ENCODE data around the gene PHLDB1. TPM values are rescaled to one million over a fixed set of nuclear protein-coding genes. Genes with fewer than 3 reads are reported as not detected.

Gene PHLDB1
- total RNA-seq, 1 donor from 2014 or later, result 35.7 TPM

DNA sequence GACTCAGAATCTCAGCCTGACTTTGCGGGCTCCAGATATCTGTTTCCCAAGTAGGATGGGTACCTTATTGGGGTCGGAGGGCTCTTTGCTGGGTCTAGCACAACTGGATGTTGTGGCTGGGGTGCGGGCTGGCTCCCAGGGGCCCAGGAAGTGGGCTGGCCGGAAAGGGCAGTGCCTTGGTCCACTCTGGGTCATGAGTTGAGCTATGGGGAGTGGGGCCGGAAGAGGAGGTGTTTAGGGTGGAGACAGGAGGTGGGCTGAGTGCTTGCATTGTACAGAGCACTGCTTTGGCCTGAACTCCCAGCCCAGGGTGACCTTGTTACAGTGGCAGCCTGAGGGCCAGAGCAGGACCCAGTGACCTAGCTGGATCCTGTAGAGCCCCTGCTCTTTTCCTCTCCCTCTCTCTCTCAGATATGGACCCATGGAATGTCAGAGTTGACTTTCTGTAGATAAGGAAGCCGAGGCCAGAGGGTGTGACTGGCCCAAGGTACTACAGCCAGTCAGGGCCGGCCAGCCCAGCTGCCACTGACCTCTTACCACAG, 13.2 kb downstream of the PHLDB1 start:
- no peak for DNase-seq (ENCODE audit: low spot score)
- Mint-ChIP-seq H3K4me3 (peak overlapping the region; percentile 95), H3K27me3 (ENCODE audit: insufficient read depth, low read depth) (peaks cover 11% of the 10 kb centered on the region), H3K4me1 (peaks cover 76% of the 10 kb centered on the region), H3K27ac (peak overlapping the region; percentile 94), H3K36me3 (peaks cover 2% of the 10 kb centered on the region), H3K9me3 (no peaks in the 10 kb centered on the region)
- no peaks in the 10 kb centered on the region for H3K9me3 ChIP-seq (ENCODE audit: low read depth)
- no peaks in the 10 kb centered on the region for H3K27me3 ChIP-seq
- peaks cover 61% of the 10 kb centered on the region for H3K4me1 ChIP-seq
- H3F3A ChIP-seq (ENCODE audit: low read depth), result peaks cover 16% of the 10 kb centered on the region
- no peak overlapping the region for H3K27ac ChIP-seq
- no peak for TF ChIP-seq EZH2 (IDR thresholded peaks at IDR 0.05)
- TF ChIP-seq EZH2phosphoT487 (IDR thresholded peaks at IDR 0.05), result no peak
- H3K4me2 ChIP-seq, result peak overlapping the region; percentile 91
- peaks cover 16% of the 10 kb centered on the region for H4K20me1 ChIP-seq (ENCODE audit: low read depth)
- H2AFZ ChIP-seq (replicated peaks), result no peak overlapping the region
- H3K9ac ChIP-seq, result no peak overlapping the region
- peaks cover 35% of the 10 kb centered on the region for H3K79me2 ChIP-seq (ENCODE audit: low read depth)
- H3K4me3 ChIP-seq, result peak overlapping the region; percentile 89
- H3K36me3 ChIP-seq, result no peaks in the 10 kb centered on the region

DNA sequence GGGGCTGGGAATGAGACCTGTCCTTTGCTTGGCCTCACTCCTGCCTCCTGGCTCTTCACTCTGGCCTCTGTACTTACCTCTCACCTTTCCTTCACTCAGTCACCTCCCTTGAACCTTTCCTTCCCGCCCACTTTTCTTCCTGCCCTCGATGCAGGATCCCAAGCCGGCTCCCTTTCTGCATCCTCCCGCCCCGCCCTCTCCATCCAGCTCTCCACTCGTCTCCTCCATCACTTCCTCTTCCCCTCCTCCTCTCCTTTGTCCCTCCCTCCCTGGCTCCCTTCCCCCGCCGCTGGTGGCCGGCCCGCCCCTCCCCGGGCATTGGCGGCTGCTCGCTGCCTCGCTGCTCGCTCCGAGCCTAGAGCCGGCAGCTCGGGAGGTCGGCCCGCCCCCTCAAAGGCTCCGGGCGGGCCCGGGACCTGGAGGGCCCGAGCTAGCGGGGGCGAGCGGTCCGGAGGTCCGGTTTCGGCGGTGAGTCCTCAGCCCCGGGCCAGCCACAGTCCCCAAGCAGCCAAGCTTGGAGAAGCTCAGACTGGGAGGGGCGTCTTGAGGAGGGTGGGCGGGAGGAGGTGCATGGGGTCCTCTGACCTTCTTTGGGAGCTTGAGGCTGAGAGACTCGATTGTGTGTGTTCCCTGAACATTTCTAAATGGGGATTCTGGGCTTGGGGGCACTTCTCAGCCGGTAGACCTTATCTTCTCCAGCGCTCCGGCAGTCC, 13.8 kb downstream of the PHLDB1 start:
- Histone ChIP-seq H4K20me1 (ENCODE audit: low read depth) (peaks cover 16% of the 10 kb centered on the region), H3K4me2 (peak overlapping the region; percentile 91), H3K27ac (peak overlapping the region; percentile 70), H3K79me2 (ENCODE audit: low read depth) (peaks cover 35% of the 10 kb centered on the region), H3K9me3 (ENCODE audit: low read depth) (no peaks in the 10 kb centered on the region), H3K27me3 (no peaks in the 10 kb centered on the region), H3K36me3 (no peaks in the 10 kb centered on the region), H3F3A (ENCODE audit: low read depth) (peaks cover 10% of the 10 kb centered on the region), H3K4me3 (peak overlapping the region; percentile 89), H2AFZ (replicated peaks) (no peak overlapping the region), H3K9ac (peak overlapping the region; percentile 50), H3K4me1 (peaks cover 55% of the 10 kb centered on the region)
- H3K4me1 Mint-ChIP-seq, result peaks cover 70% of the 10 kb centered on the region
- TF ChIP-seq CTCF (IDR thresholded peaks at IDR 0.05), result no peak
- no peak for TF ChIP-seq EZH2 (IDR thresholded peaks at IDR 0.05)
- no peak for TF ChIP-seq EZH2phosphoT487 (IDR thresholded peaks at IDR 0.05)
- peaks cover 11% of the 10 kb centered on the region for H3K27me3 Mint-ChIP-seq (ENCODE audit: insufficient read depth, low read depth)
- peak overlapping the region; percentile 95 for H3K4me3 Mint-ChIP-seq
- peak; percentile 89 for DNase-seq (ENCODE audit: low spot score)
- H3K9me3 Mint-ChIP-seq, result no peaks in the 10 kb centered on the region
- H3K27ac Mint-ChIP-seq, result peak overlapping the region; percentile 97
- H3K36me3 Mint-ChIP-seq, result peaks cover 2% of the 10 kb centered on the region

DNA sequence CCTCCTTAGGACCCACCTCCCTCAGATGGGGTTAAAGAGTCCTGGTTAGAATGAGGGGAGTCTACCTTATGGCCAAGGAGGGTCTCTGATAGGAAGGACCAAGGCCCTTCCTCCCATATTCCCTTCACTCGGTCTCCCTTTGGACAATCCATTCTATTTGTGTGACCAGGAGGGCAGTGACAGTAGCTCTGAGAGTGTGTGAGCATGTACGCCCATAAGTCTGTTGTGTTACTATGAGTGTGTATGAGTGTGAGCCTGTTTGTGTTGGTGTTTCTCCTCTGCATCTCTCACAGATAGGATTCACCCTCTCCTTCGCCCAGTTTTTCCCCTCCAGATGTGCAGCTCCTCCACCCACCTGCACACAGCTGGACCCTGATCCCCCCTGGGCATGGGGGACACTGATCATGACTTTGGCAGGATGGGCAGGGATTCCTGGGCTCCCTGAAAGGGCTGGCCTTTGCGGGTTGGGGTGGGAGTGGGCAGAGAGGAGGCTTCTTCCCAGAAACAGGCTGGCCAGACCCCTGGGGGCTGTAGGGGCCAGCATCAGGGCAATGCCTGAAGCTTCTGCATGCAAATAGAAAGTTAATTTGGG, 14.5 kb downstream of the PHLDB1 start:
- DNase-seq (ENCODE audit: low spot score), result no peak
- Mint-ChIP-seq H3K4me3 (peak overlapping the region; percentile 95), H3K27me3 (ENCODE audit: insufficient read depth, low read depth) (peaks cover 11% of the 10 kb centered on the region), H3K36me3 (peaks cover 4% of the 10 kb centered on the region), H3K27ac (peak overlapping the region; percentile 97), H3K4me1 (peaks cover 64% of the 10 kb centered on the region), H3K9me3 (no peaks in the 10 kb centered on the region)
- Histone ChIP-seq H3K4me1 (peaks cover 49% of the 10 kb centered on the region), H4K20me1 (ENCODE audit: low read depth) (peaks cover 16% of the 10 kb centered on the region), H3K4me2 (peak overlapping the region; percentile 91), H3K9me3 (ENCODE audit: low read depth) (no peaks in the 10 kb centered on the region), H2AFZ (replicated peaks) (no peak overlapping the region), H3K4me3 (peak overlapping the region; percentile 89), H3F3A (ENCODE audit: low read depth) (peaks cover 5% of the 10 kb centered on the region), H3K36me3 (no peaks in the 10 kb centered on the region), H3K27ac (peak overlapping the region; percentile 70), H3K79me2 (ENCODE audit: low read depth) (peaks cover 35% of the 10 kb centered on the region), H3K27me3 (no peaks in the 10 kb centered on the region), H3K9ac (peak overlapping the region; percentile 50)
- no peak for TF ChIP-seq EZH2phosphoT487 (IDR thresholded peaks at IDR 0.05)
- no peak for TF ChIP-seq EZH2 (IDR thresholded peaks at IDR 0.05)
- no peak for TF ChIP-seq CTCF (IDR thresholded peaks at IDR 0.05)

Data from neural progenitor cell (in vitro differentiated cells).